Measurements from ENCODE around the gene MGAT1.
A peak's percentile ranks its signal among the peaks of the same experiment; 100 is the strongest.
"Not testable (repeated sequence)": the region's sequence is repeated elsewhere in the genome, so short reads cannot be mapped to it uniquely, and the experiment has no call there.

MGAT1 gene

GRCh38 chr5:180832638-180833068 lies 30.0 kb upstream of the MGAT1 start:
- H3K9ac ChIP-seq (ENCODE audit: low read length), result peak overlapping the region; percentile 95
- no peaks in the 10 kb centered on the region for H3K9me3 ChIP-seq (ENCODE audit: control insufficient read depth, low read length)
- H3K4me1 ChIP-seq (ENCODE audit: control insufficient read depth, insufficient read depth, low read length), result peaks cover 31% of the 10 kb centered on the region
- H3K27me3 ChIP-seq (replicated peaks; ENCODE audit: control insufficient read depth, insufficient read depth, low read length), result no peaks in the 10 kb centered on the region
- DNase-seq (ENCODE audit: low read depth), result no peak
- H3K36me3 ChIP-seq (ENCODE audit: control insufficient read depth, insufficient read depth, low read length, severe bottlenecking), result peaks cover 39% of the 10 kb centered on the region
- peak overlapping the region; percentile 91 for H3K4me3 ChIP-seq (ENCODE audit: low read length)

DNA sequence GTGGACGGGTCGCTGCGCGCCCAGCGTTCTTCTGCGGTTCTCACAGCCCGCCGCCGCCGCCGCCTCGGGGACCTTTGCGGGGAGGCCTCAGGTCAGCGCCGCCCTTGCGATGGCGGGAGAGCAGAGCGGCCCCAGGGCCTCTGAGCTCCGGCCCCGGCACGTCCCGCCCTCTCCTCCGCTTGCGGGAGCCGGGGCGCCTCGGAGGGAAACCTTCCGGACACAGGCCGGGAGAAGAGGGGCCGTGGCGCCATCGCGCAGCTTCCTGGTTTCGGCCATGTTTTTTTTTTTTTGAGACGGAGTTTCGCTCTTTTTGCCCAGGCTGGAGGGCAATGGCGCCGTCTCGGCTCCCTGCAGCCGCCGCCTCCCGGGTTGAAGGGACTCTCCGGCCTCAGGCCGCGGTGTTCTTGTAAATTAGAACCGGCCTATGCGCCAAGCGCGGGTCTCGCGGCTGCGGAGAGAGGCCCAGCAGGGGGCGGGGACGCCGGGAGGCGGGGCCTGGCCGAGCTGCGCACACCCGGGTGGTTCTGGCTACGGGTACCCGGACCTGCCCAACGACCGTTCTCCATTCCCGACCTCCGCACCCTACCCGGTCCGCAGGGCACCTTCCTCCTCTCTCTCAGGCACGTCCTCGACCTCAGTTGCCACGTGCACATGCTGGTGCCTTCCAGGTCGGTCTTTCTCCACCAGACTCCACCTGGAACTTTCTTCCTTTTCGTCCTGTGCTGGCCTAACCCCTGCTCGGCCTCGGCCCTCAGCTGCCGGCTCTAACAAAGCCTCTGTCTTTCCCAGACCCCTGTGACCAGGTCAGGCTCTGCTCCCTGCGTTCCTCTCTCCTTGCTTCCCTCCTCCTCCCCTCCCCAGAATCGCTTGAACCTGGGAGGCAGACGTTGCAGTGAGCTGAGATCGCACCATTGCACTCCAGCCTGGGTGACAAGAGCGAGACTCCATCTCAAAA lies 28.8 kb upstream of the MGAT1 start:
- peaks cover 27% of the 10 kb centered on the region for H3K36me3 ChIP-seq (ENCODE audit: control insufficient read depth, insufficient read depth, low read length, severe bottlenecking)
- H3K9ac ChIP-seq (ENCODE audit: low read length), result peak overlapping the region; percentile 95
- H3K27me3 ChIP-seq (replicated peaks; ENCODE audit: control insufficient read depth, insufficient read depth, low read length), result no peaks in the 10 kb centered on the region
- no peaks in the 10 kb centered on the region for H3K9me3 ChIP-seq (ENCODE audit: control insufficient read depth, low read length)
- DNase-seq (ENCODE audit: low read depth), result peak; percentile 89
- H3K4me3 ChIP-seq (ENCODE audit: low read length), result peak overlapping the region; percentile 91
- peaks cover 38% of the 10 kb centered on the region for H3K4me1 ChIP-seq (ENCODE audit: control insufficient read depth, insufficient read depth, low read length)

DNA sequence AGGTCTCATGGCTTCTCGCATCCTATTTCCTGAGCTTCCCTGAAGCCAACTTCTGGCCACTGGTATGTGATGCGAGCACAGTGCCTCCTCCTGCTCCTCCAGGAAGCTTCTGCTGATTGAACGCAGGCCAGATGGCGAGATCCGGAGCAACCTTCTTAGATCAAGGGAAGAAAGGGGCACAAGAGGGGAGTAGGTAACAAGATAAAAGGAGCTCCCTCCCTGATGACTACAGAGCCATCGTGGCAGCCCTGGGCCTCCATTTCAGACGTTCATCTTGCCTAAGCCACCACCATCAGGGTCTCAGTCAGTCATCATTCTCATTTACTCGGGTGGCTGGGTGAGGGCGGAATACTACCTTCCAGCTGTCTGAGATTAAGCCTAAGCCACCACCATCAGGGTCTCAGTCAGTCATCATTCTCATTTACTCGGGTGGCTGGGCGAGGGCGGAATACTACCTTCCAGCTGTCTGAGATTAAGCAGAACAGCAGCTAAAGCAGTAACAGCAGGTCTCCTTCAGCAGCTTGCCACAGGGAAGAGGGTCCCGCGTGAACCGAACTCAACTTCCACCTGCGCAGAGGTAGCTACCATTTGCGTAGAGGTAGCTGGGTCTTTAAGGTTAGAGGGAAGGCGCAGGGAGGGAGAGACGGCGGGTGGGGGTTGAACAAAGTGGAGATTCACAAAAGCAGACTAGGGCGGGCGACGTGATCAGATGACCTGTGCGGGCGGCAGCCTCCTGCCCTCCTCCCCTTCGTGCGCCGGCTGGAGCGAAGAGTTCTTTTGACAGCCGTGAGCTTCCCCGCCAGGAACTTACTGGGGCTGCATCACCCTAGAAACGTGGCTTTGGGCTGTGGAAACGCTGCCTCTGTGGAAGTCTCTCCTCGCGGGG lies 27.9 kb upstream of the MGAT1 start:
- Histone ChIP-seq H3K4me3 (ENCODE audit: low read length) (peak overlapping the region; percentile 91), H3K4me1 (ENCODE audit: control insufficient read depth, insufficient read depth, low read length) (peaks cover 46% of the 10 kb centered on the region), H3K36me3 (ENCODE audit: control insufficient read depth, insufficient read depth, low read length, severe bottlenecking) (peaks cover 17% of the 10 kb centered on the region), H3K9ac (ENCODE audit: low read length) (peak overlapping the region; percentile 95), H3K9me3 (ENCODE audit: control insufficient read depth, low read length) (no peaks in the 10 kb centered on the region), H3K27me3 (replicated peaks; ENCODE audit: control insufficient read depth, insufficient read depth, low read length) (no peaks in the 10 kb centered on the region)
- DNase-seq (ENCODE audit: low read depth), result peak; percentile 15

DNA sequence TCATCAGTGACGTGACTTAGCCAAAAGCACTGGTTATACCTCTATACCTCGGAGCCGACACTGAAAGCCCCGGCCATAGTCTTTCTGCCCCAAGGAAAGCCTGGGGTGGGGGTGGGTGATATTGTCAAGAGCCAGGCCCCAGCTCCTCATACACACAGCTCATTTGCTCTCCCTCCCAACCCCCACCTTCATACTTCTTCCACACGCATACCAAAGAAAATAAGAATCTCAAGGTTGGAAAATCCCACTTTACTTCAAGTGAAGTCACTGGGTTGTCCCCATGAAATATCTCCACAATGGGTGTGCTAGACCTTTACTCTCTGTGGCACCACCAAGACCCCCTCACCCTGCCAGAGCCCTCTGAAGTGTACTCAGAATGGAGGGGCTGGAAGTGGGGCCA lies 27.1 kb upstream of the MGAT1 start:
- H3K9me3 ChIP-seq (ENCODE audit: control insufficient read depth, low read length), result no peaks in the 10 kb centered on the region
- H3K27me3 ChIP-seq (replicated peaks; ENCODE audit: control insufficient read depth, insufficient read depth, low read length), result no peaks in the 10 kb centered on the region
- H3K9ac ChIP-seq (ENCODE audit: low read length), result peak overlapping the region; percentile 95
- H3K36me3 ChIP-seq (ENCODE audit: control insufficient read depth, insufficient read depth, low read length, severe bottlenecking), result peaks cover 10% of the 10 kb centered on the region
- no peak for DNase-seq (ENCODE audit: low read depth)
- peaks cover 53% of the 10 kb centered on the region for H3K4me1 ChIP-seq (ENCODE audit: control insufficient read depth, insufficient read depth, low read length)
- H3K4me3 ChIP-seq (ENCODE audit: low read length), result peak overlapping the region; percentile 91

- H3K36me3 ChIP-seq (ENCODE audit: control insufficient read depth, insufficient read depth, low read length, severe bottlenecking); H3K27me3 ChIP-seq (replicated peaks; ENCODE audit: control insufficient read depth, insufficient read depth, low read length); H3K9ac ChIP-seq (ENCODE audit: low read length); DNase-seq (ENCODE audit: low read depth); H3K9me3 ChIP-seq (ENCODE audit: control insufficient read depth, low read length): not testable (repeated sequence)
- H3K4me1 ChIP-seq (ENCODE audit: control insufficient read depth, insufficient read depth, low read length), result peaks cover 57% of the 10 kb centered on the region
- H3K4me3 ChIP-seq (ENCODE audit: low read length), result peak overlapping the region; percentile 91
Measured at GRCh38 chr5:180828756-180829531, 26.3 kb upstream of the MGAT1 start.

DNA sequence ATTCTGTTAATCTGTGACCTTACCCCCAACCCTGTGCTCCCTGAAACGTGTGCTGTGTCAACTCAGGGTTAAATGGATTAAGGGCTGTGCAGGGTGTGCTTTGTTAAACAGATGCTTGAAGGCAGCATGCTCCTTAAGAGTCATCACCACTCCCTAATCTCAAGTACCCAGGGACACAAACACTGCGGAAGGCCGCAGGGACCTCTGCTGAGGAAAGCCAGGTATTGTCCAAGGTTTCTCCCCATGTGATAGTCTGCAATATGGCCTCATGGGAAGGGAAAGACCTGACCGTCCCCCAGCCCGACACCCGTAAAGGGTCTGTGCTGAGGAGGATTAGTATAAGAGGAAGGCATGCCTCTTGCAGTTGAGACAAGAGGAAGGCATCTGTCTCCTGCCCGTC lies 24.8 kb upstream of the MGAT1 start:
- H3K9me3 ChIP-seq (ENCODE audit: control insufficient read depth, low read length); DNase-seq (ENCODE audit: low read depth); H3K36me3 ChIP-seq (ENCODE audit: control insufficient read depth, insufficient read depth, low read length, severe bottlenecking); H3K4me3 ChIP-seq (ENCODE audit: low read length); H3K27me3 ChIP-seq (replicated peaks; ENCODE audit: control insufficient read depth, insufficient read depth, low read length); H3K9ac ChIP-seq (ENCODE audit: low read length): not testable (repeated sequence)
- H3K4me1 ChIP-seq (ENCODE audit: control insufficient read depth, insufficient read depth, low read length), result peaks cover 55% of the 10 kb centered on the region

- peaks cover 57% of the 10 kb centered on the region for H3K4me1 ChIP-seq (ENCODE audit: control insufficient read depth, insufficient read depth, low read length)
- peak; percentile 73 for DNase-seq (ENCODE audit: low read depth)
- H3K4me3 ChIP-seq (ENCODE audit: low read length), result no peak overlapping the region
Measured at GRCh38 chr5:180825768-180826525, 23.3 kb upstream of the MGAT1 start.

GRCh38 chr5:180824630-180825476 lies 22.2 kb upstream of the MGAT1 start:
- DNase-seq (ENCODE audit: low read depth), result no peak
- peaks cover 57% of the 10 kb centered on the region for H3K4me1 ChIP-seq (ENCODE audit: control insufficient read depth, insufficient read depth, low read length)
- no peaks in the 10 kb centered on the region for H3K27me3 ChIP-seq (replicated peaks; ENCODE audit: control insufficient read depth, insufficient read depth, low read length)
- no peaks in the 10 kb centered on the region for H3K9me3 ChIP-seq (ENCODE audit: control insufficient read depth, low read length)
- H3K36me3 ChIP-seq (ENCODE audit: control insufficient read depth, insufficient read depth, low read length, severe bottlenecking), result no peaks in the 10 kb centered on the region
- peak overlapping the region; percentile 36 for H3K9ac ChIP-seq (ENCODE audit: low read length)
- H3K4me3 ChIP-seq (ENCODE audit: low read length), result no peak overlapping the region

More at GRCh38 chr5:180825768-180826525, 23.3 kb upstream of the MGAT1 start:
- Histone ChIP-seq H3K9me3 (ENCODE audit: control insufficient read depth, low read length) (no peaks in the 10 kb centered on the region), H3K27me3 (replicated peaks; ENCODE audit: control insufficient read depth, insufficient read depth, low read length) (no peaks in the 10 kb centered on the region), H3K36me3 (ENCODE audit: control insufficient read depth, insufficient read depth, low read length, severe bottlenecking) (no peaks in the 10 kb centered on the region), H3K9ac (ENCODE audit: low read length) (peak overlapping the region; percentile 29)

- no peak for DNase-seq (ENCODE audit: low read depth)
- no peak overlapping the region for H3K4me3 ChIP-seq (ENCODE audit: low read length)
Measured at GRCh38 chr5:180823940-180824629, 21.5 kb upstream of the MGAT1 start.

More at GRCh38 chr5:180823940-180824629, 21.5 kb upstream of the MGAT1 start:
- peak overlapping the region; percentile 31 for H3K9ac ChIP-seq (ENCODE audit: low read length)
- no peaks in the 10 kb centered on the region for H3K9me3 ChIP-seq (ENCODE audit: control insufficient read depth, low read length)
- H3K36me3 ChIP-seq (ENCODE audit: control insufficient read depth, insufficient read depth, low read length, severe bottlenecking), result no peaks in the 10 kb centered on the region
- H3K4me1 ChIP-seq (ENCODE audit: control insufficient read depth, insufficient read depth, low read length), result peaks cover 53% of the 10 kb centered on the region
- H3K27me3 ChIP-seq (replicated peaks; ENCODE audit: control insufficient read depth, insufficient read depth, low read length), result no peaks in the 10 kb centered on the region
